ENCODE data around the gene RILP.
A peak's percentile ranks its signal among the peaks of the same experiment; 100 is the strongest.

RILP gene

GRCh38 chr17:1647802-1648171 is 1.9 kb downstream of the RILP start:
- DNase-seq (ENCODE audit: low read depth), result no peak

- DNase-seq (ENCODE audit: low read depth), result no peak
Observed at GRCh38 chr17:1646199-1646875, 3.3 kb downstream of the RILP start.

- no peak for DNase-seq (ENCODE audit: low read depth)
Observed at GRCh38 chr17:1645207-1646171, 4.2 kb downstream of the RILP start, which contains the start of gene SCARF1. TSS of gene SCARF1 (minus strand) at chr17:1645732. CDS start at chr17:1645697, 35 bp downstream.

- DNase-seq (ENCODE audit: low read depth), result no peak
Observed at GRCh38 chr17:1644493-1645206, 5.0 kb downstream of the RILP start.

- no peak for DNase-seq (ENCODE audit: low read depth)
Observed at GRCh38 chr17:1643999-1644492, 5.6 kb downstream of the RILP start.

- no peak for DNase-seq (ENCODE audit: low read depth)
Observed at GRCh38 chr17:1643293-1643998, 6.2 kb downstream of the RILP start.

- no peak for DNase-seq (ENCODE audit: low read depth)
Observed at GRCh38 chr17:1641065-1641403, 8.6 kb downstream of the RILP start.

- DNase-seq (ENCODE audit: low read depth), result no peak
Observed at GRCh38 chr17:1640329-1641064, 9.2 kb downstream of the RILP start.

- no peak for DNase-seq (ENCODE audit: low read depth)
Observed at GRCh38 chr17:1639549-1640180, 10.0 kb downstream of the RILP start.

GRCh38 chr17:1638624-1639300 is 10.9 kb downstream of the RILP start:
- no peak for DNase-seq (ENCODE audit: low read depth)

- DNase-seq (ENCODE audit: low read depth), result no peak
Observed at GRCh38 chr17:1638171-1638590, 11.5 kb downstream of the RILP start.

- DNase-seq (ENCODE audit: low read depth), result no peak
Observed at GRCh38 chr17:1636732-1637285, 12.9 kb downstream of the RILP start.

GRCh38 chr17:1635675-1636465 is 13.8 kb downstream of the RILP start:
- DNase-seq (ENCODE audit: low read depth), result no peak

- DNase-seq (ENCODE audit: low read depth), result no peak
Observed at GRCh38 chr17:1634841-1635650, 14.6 kb downstream of the RILP start.

- no peak for DNase-seq (ENCODE audit: low read depth)
Observed at GRCh38 chr17:1630662-1631061, 19.0 kb downstream of the RILP start.

- DNase-seq (ENCODE audit: low read depth), result peak; percentile 54
Observed at GRCh38 chr17:1629504-1630310, 20.0 kb downstream of the RILP start.

GRCh38 chr17:1628856-1629503 is 20.7 kb downstream of the RILP start:
- DNase-seq (ENCODE audit: low read depth), result peak; percentile 73

Measured in stimulated activated CD8-positive, alpha-beta memory T cell treated with anti-CD3 and anti-CD28 coated beads, Interleukin-15, amount 100 ng/mL, for 24 hours (primary cell).